GM12891 (cell line): ENCODE data around the gene CCDC71.

ENCODE experiments used
- PAX5 ChIP-seq: IDR thresholded peaks from 2 replicates; pipeline ENCODE4 v1.6.1; 2011; ENCODE audit warnings: low read length, moderate library complexity, mild to moderate bottlenecking; ENCODE audit not compliant: insufficient read depth, severe bottlenecking
- POLR2A ChIP-seq: IDR thresholded peaks from 2 replicates; pipeline ENCODE4 v1.6.1; 2011; ENCODE audit warnings: low read depth, low read length, control low read depth
- POLR2AphosphoS5 ChIP-seq: IDR thresholded peaks from 2 replicates; pipeline ENCODE4 v1.6.1; 2011; ENCODE audit warnings: low read depth, low read length, control low read depth
- POU2F2 ChIP-seq: IDR thresholded peaks from 2 replicates; pipeline ENCODE4 v1.6.1; 2011; ENCODE audit warnings: low read depth, mild to moderate bottlenecking, control low read depth, low read length, moderate library complexity
- TAF1 ChIP-seq: IDR thresholded peaks from 2 replicates; pipeline ENCODE4 v1.6.1; 2011; ENCODE audit warnings: low read depth, low read length, control low read depth

- TF ChIP-seq POLR2AphosphoS5 (peak; percentile 87), TAF1 (peak; percentile 56; the same call in 1 of the 2 replicates), POLR2A (peak; percentile 86), PAX5 (peak; percentile 37), POU2F2 (no peak)
Measured at GRCh38 chr3:49120438-49121131, 45.5 kb downstream of the CCDC71 start, which contains the start of gene USP19.
